Activated T-cell treated with anti-CD3 and anti-CD28 coated beads, Interleukin-2, amount 50 U/mL, for 24 hours (primary cell): ENCODE measurements around the gene PLEKHM3.

Source experiments
- DNase-seq: peaks from one replicate; pipeline ENCODE4 v3.0.0-alpha.2; 2020
- H3K27ac Mint-ChIP-seq: 2 replicates; pipeline ENCODE4 v1.8.0; 2020; ENCODE audit warnings: mild to moderate bottlenecking, mixed read lengths
- H3K27me3 Mint-ChIP-seq: 2 replicates; pipeline ENCODE4 v1.8.0; 2020; ENCODE audit warnings: mixed read lengths
- H3K36me3 Mint-ChIP-seq: 2 replicates; pipeline ENCODE4 v1.8.0; 2020; ENCODE audit warnings: low read depth, mixed read lengths
- H3K4me1 Mint-ChIP-seq: 2 replicates; pipeline ENCODE4 v1.8.0; 2020; ENCODE audit warnings: low read depth, mixed read lengths
- H3K4me3 Mint-ChIP-seq: 2 replicates; pipeline ENCODE4 v1.8.0; 2020; ENCODE audit warnings: mild to moderate bottlenecking, moderate library complexity, mixed read lengths
- H3K9me3 Mint-ChIP-seq: 2 replicates; pipeline ENCODE4 v1.8.0; 2020; ENCODE audit warnings: mixed read lengths

The PLEKHM3 gene

GRCh38 chr2:207937253-207937652 is 88.1 kb downstream of the PLEKHM3 start:
- Mint-ChIP-seq H3K4me1 (no peaks in the 10 kb centered on the region), H3K27me3 (no peaks in the 10 kb centered on the region), H3K27ac (no peak overlapping the region), H3K36me3 (peaks cover 2% of the 10 kb centered on the region), H3K4me3 (no peak overlapping the region), H3K9me3 (no peaks in the 10 kb centered on the region)
- DNase-seq = no peak

- DNase-seq = no peak
- H3K4me3 Mint-ChIP-seq = no peak overlapping the region
- no peak overlapping the region for H3K27ac Mint-ChIP-seq
- H3K36me3 Mint-ChIP-seq = peaks cover 2% of the 10 kb centered on the region
- H3K27me3 Mint-ChIP-seq = no peaks in the 10 kb centered on the region
- no peaks in the 10 kb centered on the region for H3K9me3 Mint-ChIP-seq
- H3K4me1 Mint-ChIP-seq = no peaks in the 10 kb centered on the region
These were observed 88.9 kb downstream of the PLEKHM3 start for GRCh38 chr2:207936380-207936779.

- Mint-ChIP-seq H3K9me3 (no peaks in the 10 kb centered on the region), H3K4me1 (no peaks in the 10 kb centered on the region), H3K4me3 (no peak overlapping the region), H3K27me3 (no peaks in the 10 kb centered on the region), H3K36me3 (peaks cover 4% of the 10 kb centered on the region), H3K27ac (no peak overlapping the region)
- DNase-seq = no peak
These were observed 89.3 kb downstream of the PLEKHM3 start for GRCh38 chr2:207935991-207936370.

- no peak overlapping the region for H3K4me3 Mint-ChIP-seq
- H3K36me3 Mint-ChIP-seq = peaks cover 11% of the 10 kb centered on the region
- H3K27me3 Mint-ChIP-seq = no peaks in the 10 kb centered on the region
- H3K4me1 Mint-ChIP-seq = no peaks in the 10 kb centered on the region
- H3K27ac Mint-ChIP-seq = no peak overlapping the region
- no peaks in the 10 kb centered on the region for H3K9me3 Mint-ChIP-seq
- no peak for DNase-seq
These were observed 90.0 kb downstream of the PLEKHM3 start for GRCh38 chr2:207935121-207935990.

GRCh38 chr2:207934720-207935119 is 90.6 kb downstream of the PLEKHM3 start:
- Mint-ChIP-seq H3K27me3 (no peaks in the 10 kb centered on the region), H3K4me1 (no peaks in the 10 kb centered on the region), H3K27ac (no peak overlapping the region), H3K4me3 (no peak overlapping the region), H3K36me3 (peaks cover 15% of the 10 kb centered on the region), H3K9me3 (no peaks in the 10 kb centered on the region)
- DNase-seq = no peak

- Mint-ChIP-seq H3K27me3 (no peaks in the 10 kb centered on the region), H3K9me3 (no peaks in the 10 kb centered on the region), H3K4me1 (no peaks in the 10 kb centered on the region), H3K4me3 (no peak overlapping the region), H3K27ac (no peak overlapping the region), H3K36me3 (peaks cover 17% of the 10 kb centered on the region)
- DNase-seq = no peak
These were observed 91.8 kb downstream of the PLEKHM3 start for GRCh38 chr2:207933396-207934065.

- Mint-ChIP-seq H3K27ac (no peak overlapping the region), H3K4me1 (no peaks in the 10 kb centered on the region), H3K27me3 (no peaks in the 10 kb centered on the region), H3K36me3 (peaks cover 17% of the 10 kb centered on the region), H3K9me3 (no peaks in the 10 kb centered on the region), H3K4me3 (no peak overlapping the region)
- no peak for DNase-seq
These were observed 93.2 kb downstream of the PLEKHM3 start for GRCh38 chr2:207932106-207932505.

GRCh38 chr2:207930747-207931146 is 94.6 kb downstream of the PLEKHM3 start:
- no peak overlapping the region for H3K27ac Mint-ChIP-seq
- no peaks in the 10 kb centered on the region for H3K9me3 Mint-ChIP-seq
- no peak overlapping the region for H3K4me3 Mint-ChIP-seq
- H3K36me3 Mint-ChIP-seq = peaks cover 19% of the 10 kb centered on the region
- H3K27me3 Mint-ChIP-seq = no peaks in the 10 kb centered on the region
- no peak for DNase-seq
- peaks cover 6% of the 10 kb centered on the region for H3K4me1 Mint-ChIP-seq

- Mint-ChIP-seq H3K4me3 (no peak overlapping the region), H3K27ac (no peak overlapping the region), H3K9me3 (no peaks in the 10 kb centered on the region), H3K36me3 (peaks cover 20% of the 10 kb centered on the region), H3K4me1 (peaks cover 12% of the 10 kb centered on the region), H3K27me3 (no peaks in the 10 kb centered on the region)
- no peak for DNase-seq
These were observed 95.4 kb downstream of the PLEKHM3 start for GRCh38 chr2:207929923-207930322.

- no peak for DNase-seq
- no peaks in the 10 kb centered on the region for H3K27me3 Mint-ChIP-seq
- no peaks in the 10 kb centered on the region for H3K9me3 Mint-ChIP-seq
- no peak overlapping the region for H3K27ac Mint-ChIP-seq
- peaks cover 16% of the 10 kb centered on the region for H3K4me1 Mint-ChIP-seq
- H3K36me3 Mint-ChIP-seq = peaks cover 23% of the 10 kb centered on the region
- no peak overlapping the region for H3K4me3 Mint-ChIP-seq
These were observed 97.2 kb downstream of the PLEKHM3 start for GRCh38 chr2:207928079-207928478.

- no peaks in the 10 kb centered on the region for H3K27me3 Mint-ChIP-seq
- H3K36me3 Mint-ChIP-seq = peaks cover 28% of the 10 kb centered on the region
- H3K4me3 Mint-ChIP-seq = no peak overlapping the region
- no peak for DNase-seq
- no peaks in the 10 kb centered on the region for H3K9me3 Mint-ChIP-seq
- H3K4me1 Mint-ChIP-seq = peaks cover 16% of the 10 kb centered on the region
- no peak overlapping the region for H3K27ac Mint-ChIP-seq
These were observed 98.4 kb downstream of the PLEKHM3 start for GRCh38 chr2:207926989-207927300.

- Mint-ChIP-seq H3K9me3 (no peaks in the 10 kb centered on the region), H3K4me1 (peaks cover 16% of the 10 kb centered on the region), H3K27me3 (no peaks in the 10 kb centered on the region), H3K4me3 (no peak overlapping the region), H3K36me3 (peaks cover 27% of the 10 kb centered on the region), H3K27ac (no peak overlapping the region)
- no peak for DNase-seq
These were observed 99.0 kb downstream of the PLEKHM3 start for GRCh38 chr2:207926133-207926988.

GRCh38 chr2:207925601-207926000 is 99.7 kb downstream of the PLEKHM3 start:
- DNase-seq = no peak
- H3K4me3 Mint-ChIP-seq = no peak overlapping the region
- no peaks in the 10 kb centered on the region for H3K9me3 Mint-ChIP-seq
- H3K4me1 Mint-ChIP-seq = peaks cover 16% of the 10 kb centered on the region
- no peaks in the 10 kb centered on the region for H3K27me3 Mint-ChIP-seq
- H3K27ac Mint-ChIP-seq = no peak overlapping the region
- peaks cover 20% of the 10 kb centered on the region for H3K36me3 Mint-ChIP-seq

GRCh38 chr2:207921606-207922005 is 103.7 kb downstream of the PLEKHM3 start:
- no peak overlapping the region for H3K4me3 Mint-ChIP-seq
- peaks cover 9% of the 10 kb centered on the region for H3K36me3 Mint-ChIP-seq

More at GRCh38 chr2:207921606-207922005, 103.7 kb downstream of the PLEKHM3 start:
- H3K9me3 Mint-ChIP-seq = no peaks in the 10 kb centered on the region
- H3K4me1 Mint-ChIP-seq = peaks cover 16% of the 10 kb centered on the region
- no peaks in the 10 kb centered on the region for H3K27me3 Mint-ChIP-seq
- H3K27ac Mint-ChIP-seq = no peak overlapping the region
- DNase-seq = no peak
